NAMALWA (cell line): ENCODE results near the gene SFTPD.
A peak's percentile ranks its signal among the peaks of the same experiment; 100 is the strongest.
"Not testable (repeated sequence)": the region's sequence is repeated elsewhere in the genome, so short reads cannot be mapped to it uniquely, and the experiment has no call there.

Experiments
- DNase-seq: peaks from one replicate; pipeline ENCODE4 v3.0.0-alpha.2; 2015; ENCODE audit warnings: low spot score

SFTPD gene

GRCh38 chr10:79925614-79926013 is 23.3 kb downstream of the SFTPD start:
- no peak for DNase-seq

- DNase-seq: no peak
Measured at GRCh38 chr10:79923669-79924068, 25.2 kb downstream of the SFTPD start.

- no peak for DNase-seq
Measured at GRCh38 chr10:79923145-79923544, 25.8 kb downstream of the SFTPD start.

GRCh38 chr10:79922011-79922412 is 26.9 kb downstream of the SFTPD start:
- DNase-seq: not testable (repeated sequence)

GRCh38 chr10:79915838-79916237 is 33.1 kb downstream of the SFTPD start:
- not testable (repeated sequence) for DNase-seq

- DNase-seq: peak; percentile 9
Measured at GRCh38 chr10:79914512-79914911, 34.4 kb downstream of the SFTPD start.

GRCh38 chr10:79910836-79911235 is 38.1 kb downstream of the SFTPD start:
- no peak for DNase-seq

GRCh38 chr10:79910344-79910743 is 38.6 kb downstream of the SFTPD start:
- no peak for DNase-seq

DNA sequence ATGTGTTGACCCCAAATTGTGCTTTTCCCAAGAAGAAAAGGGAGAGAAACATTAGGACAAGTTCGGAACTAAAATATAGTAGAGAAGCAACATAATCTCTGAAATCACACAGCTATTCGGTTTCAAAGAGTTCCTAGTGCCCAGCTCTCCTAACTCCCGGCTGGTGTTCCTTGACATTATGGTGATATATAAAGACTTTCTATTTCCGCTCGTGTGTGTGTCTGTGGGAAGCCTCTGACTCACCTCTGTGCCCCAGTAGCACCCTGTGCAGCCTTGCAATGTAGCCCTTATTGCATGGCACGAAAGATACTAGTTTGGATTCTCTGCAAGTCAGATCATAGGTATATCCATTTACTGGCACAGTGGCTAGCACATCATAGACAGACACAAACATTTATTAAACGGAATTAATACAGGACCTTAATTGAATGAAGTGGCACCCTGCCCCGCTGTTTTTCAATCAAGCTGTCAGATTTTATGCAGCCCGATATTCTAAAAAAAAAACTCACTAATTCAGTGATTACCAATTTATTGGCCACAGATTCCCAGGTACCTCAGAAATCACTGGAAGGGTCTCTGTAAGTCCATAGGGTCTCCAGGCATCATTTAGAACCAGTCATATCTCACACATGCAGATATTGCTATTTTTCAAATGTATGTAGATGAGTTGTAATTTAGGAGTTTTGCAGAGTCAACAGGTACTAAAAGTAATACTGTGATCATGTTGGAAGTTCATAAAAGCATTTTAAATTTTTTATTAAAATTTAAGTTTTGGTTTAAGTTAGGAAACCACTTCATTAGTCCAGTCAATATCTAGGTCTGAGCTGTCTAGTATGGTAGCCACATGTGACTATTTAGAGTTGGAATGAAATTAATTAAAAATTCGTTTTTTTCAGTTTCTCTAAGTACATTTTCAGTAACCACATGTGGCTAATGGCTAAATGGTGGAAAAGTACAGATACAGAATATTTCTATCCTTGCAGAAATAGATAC is 43.3 kb downstream of the SFTPD start:
- no peak for DNase-seq

DNA sequence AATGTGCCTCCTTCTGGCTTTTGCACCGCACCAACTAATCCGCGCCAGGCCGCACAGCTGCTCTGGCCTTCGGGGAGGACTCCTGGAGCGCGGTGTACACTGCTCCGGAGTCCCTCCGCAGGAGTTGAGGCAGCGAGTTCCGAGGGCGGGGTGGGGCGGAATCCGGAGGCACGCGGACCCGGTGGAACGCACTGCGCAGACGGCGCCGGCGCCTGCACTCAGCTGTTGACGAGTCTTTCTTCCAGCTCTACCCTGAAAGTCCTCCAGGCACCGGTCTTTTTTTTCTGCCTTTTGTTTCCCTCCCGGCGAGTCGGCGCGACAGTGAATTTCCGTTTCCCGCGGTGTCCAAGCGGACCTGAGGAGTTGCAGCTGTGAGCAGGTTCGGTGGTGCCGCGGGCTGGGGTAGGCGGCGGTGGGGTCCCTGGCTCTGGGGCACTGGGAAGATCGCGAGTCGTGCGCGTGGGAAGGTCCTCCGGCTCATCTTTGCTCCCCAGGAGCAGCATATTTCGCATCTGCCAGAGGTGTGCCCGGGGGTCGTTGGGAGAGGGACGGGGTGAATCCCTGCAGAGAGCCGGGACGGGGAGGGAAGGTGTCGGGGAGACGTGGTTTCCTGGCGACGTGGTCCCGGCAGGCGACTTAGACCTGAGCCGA is 44.1 kb downstream of the SFTPD start:
- DNase-seq: no peak

GRCh38 chr10:79901571-79901970 is 47.3 kb downstream of the SFTPD start:
- not testable (repeated sequence) for DNase-seq

- no peak for DNase-seq
Measured at GRCh38 chr10:79898597-79899325, 50.1 kb downstream of the SFTPD start.

DNA sequence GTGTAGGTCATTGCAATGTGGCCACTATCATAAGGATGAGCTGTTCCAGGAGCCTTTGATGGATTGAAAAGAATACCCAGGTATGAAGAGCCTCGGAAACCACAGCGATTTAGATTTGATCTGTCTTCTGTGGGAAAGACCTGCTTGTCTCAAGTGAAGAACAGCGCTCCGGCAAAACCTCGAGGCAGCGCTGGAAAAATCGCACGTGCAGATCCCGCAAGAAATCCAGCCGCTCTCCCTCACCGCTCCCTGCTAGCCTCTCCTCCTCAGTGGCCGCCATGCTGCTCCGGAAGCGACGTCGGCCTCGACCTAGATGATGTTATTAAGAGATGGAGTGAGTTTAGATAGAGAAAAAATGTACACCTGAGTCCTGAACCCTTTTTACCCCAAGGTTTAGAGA is 56.0 kb downstream of the SFTPD start:
- not testable (repeated sequence) for DNase-seq

DNA sequence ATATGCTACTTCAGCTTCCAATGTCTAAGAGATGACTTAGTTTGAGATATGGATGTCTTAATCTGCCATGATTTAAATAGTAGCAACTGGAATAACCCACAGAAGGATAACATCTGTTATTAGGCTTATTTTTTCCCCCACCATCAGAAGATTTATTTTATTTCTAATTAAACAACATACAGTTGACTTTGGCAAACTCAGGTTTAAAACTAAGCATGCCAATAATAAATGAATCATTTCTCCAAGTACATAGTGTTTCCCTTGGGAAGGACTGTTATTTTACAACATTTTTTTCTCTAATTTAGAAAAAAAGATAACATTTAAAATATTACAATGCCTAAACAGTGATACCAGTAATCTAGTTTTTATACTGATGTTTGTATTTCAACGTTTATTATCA is 58.4 kb downstream of the SFTPD start:
- no peak for DNase-seq

DNA sequence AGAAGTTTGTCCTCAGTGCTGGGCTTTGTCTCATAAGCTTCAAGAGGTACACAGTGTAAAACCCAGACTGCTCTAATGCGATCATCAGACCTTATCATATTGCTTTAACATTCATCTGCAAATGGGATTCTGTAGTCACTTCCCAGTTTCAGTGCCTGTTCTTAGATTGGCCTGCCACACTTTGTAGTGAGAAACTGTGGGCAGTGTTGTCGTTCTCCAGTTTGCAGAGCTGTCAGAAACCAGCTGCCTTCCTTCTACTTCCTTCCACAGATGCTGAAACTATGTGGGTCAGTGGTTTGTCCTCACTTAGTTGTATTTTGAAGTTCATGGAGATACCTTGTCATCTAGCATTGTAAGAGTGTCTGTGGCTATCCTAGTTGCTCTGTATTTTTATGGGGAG is 59.9 kb downstream of the SFTPD start:
- DNase-seq: not testable (repeated sequence)
